GM20431 (cell line): ENCODE results near the gene GOLT1A.

Experiments used
- in situ Hi-C: fragments of 300-500 bp; cut with MseI, MboI; formaldehyde crosslinking; loops from one replicate; pipeline ENCODE4 v1.15.0; 2020; ENCODE audit warnings: low sequenced_read_pairs; ENCODE audit not compliant: unreplicated experiment

The GOLT1A gene

DNA sequence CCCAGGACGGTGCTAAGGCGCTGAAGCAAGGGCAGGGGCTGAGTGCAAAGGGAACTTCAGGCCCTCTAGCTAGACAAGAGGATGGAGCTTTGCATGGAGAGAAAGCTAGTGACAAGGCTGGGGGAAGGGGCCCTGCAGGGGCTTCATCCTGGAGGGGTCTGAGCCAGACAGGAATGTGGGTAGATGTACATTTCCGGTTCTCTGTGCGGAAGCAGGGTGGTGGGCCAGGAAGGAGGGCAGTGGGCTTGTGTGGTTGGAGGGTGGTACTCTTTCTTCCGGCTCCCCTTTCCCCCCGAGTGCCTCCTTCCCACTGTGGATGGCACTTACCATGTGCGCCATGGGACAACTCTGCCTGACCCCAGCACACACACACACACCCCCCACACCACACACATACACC is 19.0 kb downstream of the GOLT1A start:
- in situ Hi-C loops = no loop called here

GRCh38 chr1:204194080-204194479 is 19.7 kb downstream of the GOLT1A start:
- in situ Hi-C loops = no loop called here

DNA sequence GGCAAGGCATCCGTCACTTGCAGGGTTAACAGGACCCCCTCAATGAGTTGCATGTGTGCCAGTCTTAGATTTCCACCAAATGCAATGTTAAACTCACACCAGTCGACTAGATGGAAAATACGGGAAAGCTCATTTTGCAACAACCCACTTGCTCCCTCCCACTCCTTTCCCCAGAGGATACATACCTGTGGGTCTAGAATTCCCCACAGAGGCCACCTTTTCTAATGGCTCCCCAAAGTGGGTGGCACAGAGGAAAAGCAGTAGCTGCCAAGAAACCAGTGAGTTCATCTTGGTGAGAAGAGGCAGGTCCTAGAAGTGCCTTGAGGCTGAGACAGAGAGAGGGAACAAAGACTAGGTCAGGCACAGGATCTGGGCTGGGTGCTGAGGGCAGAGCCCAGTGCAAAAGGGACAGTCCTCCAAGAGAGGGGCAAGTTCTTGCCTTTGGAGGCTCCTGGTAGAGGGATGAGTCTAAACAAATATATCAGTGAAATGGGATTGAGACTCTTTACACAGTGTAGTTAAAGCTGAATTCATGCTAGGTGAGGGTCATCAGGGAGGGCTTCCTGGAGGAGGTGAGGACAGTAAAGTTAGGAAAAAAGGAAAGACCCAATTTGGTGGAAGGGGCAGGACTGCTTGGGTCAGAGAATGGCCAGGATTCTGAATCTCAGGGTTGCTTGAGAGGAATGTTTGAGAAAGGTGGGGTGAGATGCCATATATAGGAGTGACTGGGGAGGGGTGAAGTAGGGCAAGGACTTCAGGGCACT is 21.0 kb downstream of the GOLT1A start:
- in situ Hi-C loops = no loop called here

GRCh38 chr1:204192046-204192445 is 21.7 kb downstream of the GOLT1A start:
- in situ Hi-C loops = no loop called here

DNA sequence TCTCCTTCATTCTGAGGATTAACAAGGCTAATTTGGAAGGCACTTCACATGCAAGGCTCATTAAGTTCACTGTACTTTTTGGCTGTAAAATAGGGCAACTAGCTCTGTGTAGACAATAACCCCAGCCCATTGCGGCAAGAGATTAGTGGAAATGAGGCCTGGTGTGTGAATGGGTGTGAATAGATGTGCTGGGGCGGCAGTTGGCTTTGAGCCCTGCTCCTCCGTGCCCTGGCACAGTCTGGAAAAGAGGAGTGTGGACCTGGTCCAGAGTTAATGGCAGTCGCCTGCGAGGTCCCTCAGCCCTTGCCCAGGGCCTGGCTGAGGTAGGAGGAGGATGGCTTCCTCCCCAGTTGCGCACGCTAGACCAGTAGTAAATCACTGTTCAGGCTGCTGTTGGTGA is 22.3 kb downstream of the GOLT1A start:
- in situ Hi-C loops = no loop called here

- in situ Hi-C loops = no loop called here
These were observed 23.3 kb downstream of the GOLT1A start for GRCh38 chr1:204190212-204191211.

DNA sequence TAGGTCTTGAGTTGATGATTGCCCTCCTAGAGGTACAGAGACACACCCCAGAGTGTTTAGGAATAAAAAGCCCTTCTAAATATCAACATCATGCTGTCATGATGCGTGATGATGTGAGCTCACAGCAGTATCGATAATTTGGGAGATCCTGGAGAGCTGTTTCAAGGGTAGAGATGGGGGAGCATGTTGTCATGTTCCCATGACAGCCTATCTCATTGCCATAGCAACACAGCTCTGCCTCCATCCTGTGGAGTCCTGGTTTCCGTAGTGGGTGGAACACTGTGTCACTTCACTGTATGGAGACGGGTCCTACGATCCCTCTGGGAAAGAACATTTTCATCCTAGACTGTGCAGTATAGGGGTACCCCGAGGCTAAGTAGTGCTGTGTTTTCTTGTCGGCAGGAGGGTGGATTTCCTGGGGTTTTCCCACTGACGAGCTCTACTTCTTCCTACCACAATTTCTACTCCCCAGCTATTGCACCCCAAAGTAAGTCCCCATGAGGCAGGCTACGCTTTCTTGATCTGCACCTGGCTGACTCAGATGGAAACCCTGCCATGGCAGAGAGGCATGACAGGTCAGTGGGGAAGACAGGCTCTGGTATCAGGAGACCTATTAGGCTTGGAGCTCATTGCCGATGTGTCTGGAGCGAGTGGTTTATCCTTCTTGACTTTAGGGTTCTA is 24.7 kb downstream of the GOLT1A start:
- in situ Hi-C loops = no loop called here

- in situ Hi-C loops = no loop called here
These were observed 27.2 kb downstream of the GOLT1A start for GRCh38 chr1:204186597-204186996.

DNA sequence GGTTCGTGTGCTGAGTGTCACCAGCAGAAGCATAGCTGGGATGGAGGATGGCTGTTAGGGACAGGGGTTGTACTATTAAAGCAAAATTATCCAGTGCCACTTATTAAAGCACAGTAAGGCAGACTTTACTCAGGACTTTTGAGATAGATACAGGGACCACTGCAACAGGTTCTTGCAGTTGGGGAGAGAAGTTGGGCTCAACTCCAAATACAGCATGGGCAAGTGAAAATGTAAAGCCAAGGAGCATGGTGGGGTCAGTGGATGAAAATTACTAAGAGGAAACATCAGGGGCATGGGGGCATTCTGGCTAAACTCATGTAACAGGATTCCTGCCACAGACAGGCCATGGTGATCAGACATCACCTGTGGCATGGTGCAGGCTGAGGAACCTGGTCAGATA is 32.7 kb downstream of the GOLT1A start:
- in situ Hi-C loops = no loop called here

DNA sequence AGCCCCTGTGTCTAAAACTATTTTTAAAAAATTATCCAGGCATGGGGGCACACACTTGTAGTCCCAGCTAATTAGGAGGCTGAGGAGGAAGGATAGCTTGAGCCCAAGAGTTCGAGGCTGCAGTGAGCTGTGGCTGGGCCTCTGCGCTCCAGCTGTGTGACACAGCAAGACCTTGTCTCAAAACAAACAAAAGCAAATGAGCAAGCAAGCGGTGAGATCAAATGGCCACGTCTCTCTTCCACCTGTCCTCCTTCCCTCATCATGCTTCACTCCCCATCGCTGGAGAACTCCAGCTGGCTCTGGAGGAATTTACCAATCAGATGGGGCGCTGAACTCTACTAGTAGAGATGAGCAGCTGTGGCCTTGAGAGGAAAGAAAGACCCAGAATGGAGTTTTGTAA is 33.7 kb downstream of the GOLT1A start:
- in situ Hi-C loops = no loop called here

GRCh38 chr1:204178487-204179281 is 35.1 kb downstream of the GOLT1A start:
- in situ Hi-C loops = no loop called here

DNA sequence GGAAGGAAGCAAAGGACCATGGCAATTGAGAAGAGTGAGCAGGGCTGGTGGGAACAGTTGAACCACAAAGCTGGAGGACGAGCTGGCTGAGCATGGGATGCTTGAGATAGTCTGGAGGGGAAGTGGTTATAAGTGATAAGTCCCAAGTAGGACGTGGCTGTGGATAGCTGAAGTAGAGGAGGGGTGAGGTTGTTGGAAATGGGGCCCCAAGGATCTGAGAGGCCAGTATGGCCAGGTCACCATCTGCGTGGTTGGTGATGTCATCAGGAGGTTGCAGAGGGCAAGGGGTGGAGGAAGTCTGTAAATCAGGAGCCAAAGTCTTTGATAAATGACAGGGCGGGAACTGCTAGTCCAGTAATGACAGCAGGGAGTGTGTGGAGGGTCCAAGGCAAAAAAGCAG is 36.7 kb downstream of the GOLT1A start:
- in situ Hi-C loops = no loop called here

DNA sequence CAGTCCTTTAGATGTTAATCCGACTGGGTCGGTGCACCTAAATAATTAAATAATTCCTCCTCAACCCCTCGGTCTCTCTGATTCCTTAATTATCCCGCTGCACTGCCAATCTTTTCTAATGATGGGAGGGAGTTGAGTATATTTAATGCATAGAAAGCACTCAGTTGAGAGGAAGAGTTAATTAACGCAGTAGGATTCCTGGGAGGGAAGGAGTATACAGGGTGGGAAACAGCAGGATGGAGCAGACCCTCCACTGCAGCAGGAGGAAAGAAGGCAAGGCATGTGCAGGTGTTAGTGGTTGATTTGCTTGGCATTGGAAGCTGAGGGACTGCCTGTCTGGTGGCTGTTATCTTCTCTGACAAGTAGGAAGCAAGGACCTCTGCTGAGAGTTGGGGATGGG is 37.7 kb downstream of the GOLT1A start:
- in situ Hi-C loops = no loop called here

- in situ Hi-C loops = no loop called here
These were observed 38.8 kb downstream of the GOLT1A start for GRCh38 chr1:204174958-204175357.

DNA sequence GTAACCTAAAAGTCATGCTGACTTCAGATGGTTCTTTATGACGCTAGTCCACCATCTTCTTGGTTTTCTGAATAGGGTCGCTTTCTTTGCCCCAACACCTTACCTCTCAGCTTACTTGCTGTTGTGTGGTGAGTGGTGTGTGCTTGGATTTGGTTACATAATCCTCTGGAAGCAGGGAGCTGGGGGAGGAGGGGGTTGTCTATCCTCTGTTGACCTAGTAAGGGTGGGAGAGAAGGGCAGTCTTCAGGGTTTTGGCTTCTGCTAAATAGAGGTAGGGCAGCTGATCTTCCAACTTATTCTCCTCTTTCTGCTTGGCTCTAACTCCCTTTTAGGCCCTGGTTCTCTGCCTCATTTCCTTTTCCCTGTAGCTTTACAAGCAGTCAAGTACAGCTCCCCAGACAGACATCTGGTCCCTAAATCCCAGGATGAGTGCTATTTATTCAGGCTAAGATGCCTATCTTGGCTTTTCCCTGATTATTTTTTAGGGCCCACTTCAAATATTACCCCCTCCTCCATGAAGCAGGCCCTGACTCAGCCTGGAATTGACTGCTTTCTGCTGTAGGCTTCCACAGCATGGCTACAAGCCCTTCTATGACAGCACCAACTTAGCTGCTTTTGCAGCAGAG is 41.3 kb downstream of the GOLT1A start:
- in situ Hi-C loops = no loop called here

- in situ Hi-C loops = no loop called here
These were observed 42.0 kb downstream of the GOLT1A start for GRCh38 chr1:204171751-204172178.

- in situ Hi-C loops = no loop called here
These were observed 43.2 kb downstream of the GOLT1A start for GRCh38 chr1:204170494-204171155.

- in situ Hi-C loops = loop anchor here (10.0 kb wide), 1 partner anchor 195 kb away; no protein-coding TSS in a partner anchor
These were observed 43.9 kb downstream of the GOLT1A start for GRCh38 chr1:204169858-204170257.

- in situ Hi-C loops = loop anchor here (10.0 kb wide), 1 partner anchor 197 kb away; no protein-coding TSS in a partner anchor
These were observed 46.1 kb downstream of the GOLT1A start for GRCh38 chr1:204167730-204168129.
